HFFc6 (cell line): ENCODE results near the gene PRKCSH. TPM values are rescaled to one million over a fixed set of nuclear protein-coding genes. Genes with fewer than 3 reads are reported as not detected.
A peak's percentile ranks its signal among the peaks of the same experiment; 100 is the strongest.

Experiments
- DNase-seq: peaks from one replicate; pipeline ENCODE4 v3.0.0-alpha.2; 2018
- H3K27ac Mint-ChIP-seq: 2 replicates; pipeline ENCODE4 v1.8.0; 2020; ENCODE audit warnings: mild to moderate bottlenecking, mixed read lengths
- H3K27me3 Mint-ChIP-seq: 2 replicates; pipeline ENCODE4 v1.8.0; 2021; ENCODE audit warnings: mild to moderate bottlenecking, moderate library complexity, mixed read lengths; ENCODE audit not compliant: insufficient read depth
- H3K36me3 Mint-ChIP-seq: 2 replicates; pipeline ENCODE4 v1.8.0; 2021; ENCODE audit warnings: low read depth, mixed read lengths
- H3K4me1 Mint-ChIP-seq: 2 replicates; pipeline ENCODE4 v1.8.0; 2020; ENCODE audit warnings: low read depth, mixed read lengths
- H3K4me3 Mint-ChIP-seq: 2 replicates; pipeline ENCODE4 v1.8.0; 2020; ENCODE audit warnings: mild to moderate bottlenecking, moderate library complexity, mixed read lengths
- H3K9me3 Mint-ChIP-seq: 2 replicates; pipeline ENCODE4 v1.8.0; 2020; ENCODE audit warnings: mild to moderate bottlenecking, mixed read lengths
- total RNA-seq, 6 experiments: library from RNA; stranded (reverse); fragmentation: NEBNext Ultra II Directional; extraction: Animal tissue kit (Norgen Biotek cat#: 25700); gene quantifications; 2 replicates in 1 of 6; 3 replicates in 5 of 6; pipeline ENCODE4 v1.2.3, GENCODE V29; 2021
- TF ChIP-seq, protein P1 (sequence below): fragments of 200-600 bp; sonication (generic); IDR thresholded peaks from 2 replicates; pipeline ENCODE4 v1.5.0; 2021; ENCODE audit warnings: antibody characterized with exemption, mild to moderate bottlenecking

Gene PRKCSH
- total RNA-seq, 6 experiments from 2014 or later, result 367 to 460 (median 388) TPM

DNA sequence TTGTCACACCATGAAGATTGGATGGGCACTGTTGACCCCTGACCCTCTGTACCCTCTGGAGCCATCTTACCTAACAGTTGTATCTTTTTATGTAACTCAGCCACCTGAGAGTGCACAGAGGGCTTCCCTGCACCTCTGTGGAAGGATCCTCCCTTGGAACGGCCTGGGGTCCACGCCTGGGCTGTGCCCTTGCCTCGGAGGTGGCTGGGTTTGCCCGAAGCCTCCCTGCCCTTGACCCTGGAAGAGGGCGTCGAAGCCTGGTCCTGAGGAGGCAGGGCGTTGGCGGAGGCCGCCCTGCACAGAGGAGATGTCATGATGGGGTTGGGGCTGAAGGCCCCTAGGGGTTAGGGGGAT, 755 bp upstream of the PRKCSH start:
- no peak for DNase-seq
- peak overlapping the region; percentile 92 for H3K27ac Mint-ChIP-seq
- H3K9me3 Mint-ChIP-seq, result no peaks in the 10 kb centered on the region
- TF ChIP-seq, protein P1, sequence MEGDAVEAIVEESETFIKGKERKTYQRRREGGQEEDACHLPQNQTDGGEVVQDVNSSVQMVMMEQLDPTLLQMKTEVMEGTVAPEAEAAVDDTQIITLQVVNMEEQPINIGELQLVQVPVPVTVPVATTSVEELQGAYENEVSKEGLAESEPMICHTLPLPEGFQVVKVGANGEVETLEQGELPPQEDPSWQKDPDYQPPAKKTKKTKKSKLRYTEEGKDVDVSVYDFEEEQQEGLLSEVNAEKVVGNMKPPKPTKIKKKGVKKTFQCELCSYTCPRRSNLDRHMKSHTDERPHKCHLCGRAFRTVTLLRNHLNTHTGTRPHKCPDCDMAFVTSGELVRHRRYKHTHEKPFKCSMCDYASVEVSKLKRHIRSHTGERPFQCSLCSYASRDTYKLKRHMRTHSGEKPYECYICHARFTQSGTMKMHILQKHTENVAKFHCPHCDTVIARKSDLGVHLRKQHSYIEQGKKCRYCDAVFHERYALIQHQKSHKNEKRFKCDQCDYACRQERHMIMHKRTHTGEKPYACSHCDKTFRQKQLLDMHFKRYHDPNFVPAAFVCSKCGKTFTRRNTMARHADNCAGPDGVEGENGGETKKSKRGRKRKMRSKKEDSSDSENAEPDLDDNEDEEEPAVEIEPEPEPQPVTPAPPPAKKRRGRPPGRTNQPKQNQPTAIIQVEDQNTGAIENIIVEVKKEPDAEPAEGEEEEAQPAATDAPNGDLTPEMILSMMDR, result no peak
- peak overlapping the region; percentile 99 for H3K4me3 Mint-ChIP-seq
- 0 out of 2 replicates have a peak, but pooled peaks cover 3% of the 10 kb centered on the region for H3K27me3 Mint-ChIP-seq
- peaks cover 4% of the 10 kb centered on the region for H3K36me3 Mint-ChIP-seq
- H3K4me1 Mint-ChIP-seq, result peaks cover 14% of the 10 kb centered on the region

DNA sequence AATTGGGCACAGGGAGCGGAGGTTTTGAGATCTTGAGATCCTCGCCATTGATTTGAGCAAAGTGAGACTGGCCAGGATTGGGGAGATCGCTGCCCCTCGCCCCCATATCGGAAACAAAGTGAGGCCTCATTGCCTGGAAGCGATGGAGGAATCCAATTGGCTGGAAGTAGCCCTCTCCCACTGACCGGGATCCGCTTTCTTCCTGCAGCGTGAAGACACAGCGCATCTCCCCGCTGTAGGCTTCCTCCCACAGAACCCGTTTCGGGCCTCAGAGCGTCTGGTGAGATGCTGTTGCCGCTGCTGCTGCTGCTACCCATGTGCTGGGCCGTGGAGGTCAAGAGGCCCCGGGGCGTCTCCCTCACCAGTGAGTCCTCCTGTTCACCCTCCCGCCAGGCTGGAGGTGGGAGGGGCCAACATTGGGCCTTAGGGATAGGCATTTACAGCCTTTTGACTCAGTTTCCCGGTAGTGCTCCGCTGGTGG, 438 bp downstream of the PRKCSH start:
- Mint-ChIP-seq H3K27me3 (0 out of 2 replicates have a peak, but pooled peaks cover 3% of the 10 kb centered on the region), H3K4me3 (peak overlapping the region; percentile 99), H3K4me1 (peaks cover 14% of the 10 kb centered on the region), H3K9me3 (no peaks in the 10 kb centered on the region), H3K36me3 (peaks cover 4% of the 10 kb centered on the region), H3K27ac (peak overlapping the region; percentile 92)
- peak; percentile 11 for DNase-seq
- TF ChIP-seq, protein P1, result no peak

DNA sequence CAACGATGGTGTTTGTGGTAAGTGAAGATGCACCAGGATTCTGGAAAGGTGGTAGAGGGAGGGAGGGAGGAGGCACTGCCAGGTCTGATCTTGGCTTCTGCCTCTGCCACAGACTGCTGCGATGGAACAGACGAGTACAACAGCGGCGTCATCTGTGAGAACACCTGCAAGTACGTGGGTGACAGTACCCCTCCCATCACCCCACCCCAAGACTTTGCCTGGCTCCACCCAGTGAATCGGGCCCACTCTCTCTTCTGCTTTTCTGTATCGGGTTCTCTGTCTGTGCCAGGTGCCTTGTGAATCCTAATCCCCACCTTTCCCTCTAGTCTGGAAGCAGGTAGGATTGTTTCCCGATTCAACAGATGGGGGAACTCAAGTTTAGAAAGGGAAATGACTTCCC, 2.5 kb downstream of the PRKCSH start:
- Mint-ChIP-seq H3K4me1 (peaks cover 14% of the 10 kb centered on the region), H3K9me3 (no peaks in the 10 kb centered on the region), H3K27ac (peak overlapping the region; percentile 21; the same call in 1 of the 2 replicates), H3K36me3 (peaks cover 10% of the 10 kb centered on the region), H3K4me3 (no peak overlapping the region; the same call in 1 of the 2 replicates), H3K27me3 (0 out of 2 replicates have a peak, but pooled peaks cover 3% of the 10 kb centered on the region)
- TF ChIP-seq, protein P1, result no peak
- no peak for DNase-seq

DNA sequence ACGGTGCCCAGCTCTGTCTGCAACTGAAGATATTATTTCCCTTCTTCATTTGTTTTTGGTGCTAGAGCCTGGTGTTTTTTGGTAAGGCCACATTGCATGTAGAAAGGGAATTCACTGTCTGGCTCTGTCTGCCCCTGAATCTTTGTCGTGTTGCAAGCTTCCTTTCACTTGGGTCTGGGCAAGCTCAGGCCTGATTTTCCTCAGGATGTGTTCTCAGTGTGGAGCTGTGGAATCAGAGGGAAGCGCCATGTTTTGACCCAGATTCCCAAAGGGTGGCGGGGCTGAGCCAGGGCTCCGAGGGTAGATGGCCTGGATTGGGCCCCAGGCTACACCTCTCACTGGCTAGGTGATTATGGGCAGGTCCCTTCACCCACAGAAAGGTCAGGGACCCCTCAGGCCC, 8.6 kb downstream of the PRKCSH start:
- no peak overlapping the region for H3K27ac Mint-ChIP-seq
- H3K4me3 Mint-ChIP-seq, result no peak overlapping the region
- H3K4me1 Mint-ChIP-seq, result no peaks in the 10 kb centered on the region
- TF ChIP-seq, protein P1, result no peak
- H3K36me3 Mint-ChIP-seq, result peaks cover 6% of the 10 kb centered on the region; the same call in 1 of the 2 replicates
- H3K9me3 Mint-ChIP-seq, result no peaks in the 10 kb centered on the region
- H3K27me3 Mint-ChIP-seq, result peaks cover 1% of the 10 kb centered on the region; the same call in 1 of the 2 replicates
- DNase-seq, result no peak

DNA sequence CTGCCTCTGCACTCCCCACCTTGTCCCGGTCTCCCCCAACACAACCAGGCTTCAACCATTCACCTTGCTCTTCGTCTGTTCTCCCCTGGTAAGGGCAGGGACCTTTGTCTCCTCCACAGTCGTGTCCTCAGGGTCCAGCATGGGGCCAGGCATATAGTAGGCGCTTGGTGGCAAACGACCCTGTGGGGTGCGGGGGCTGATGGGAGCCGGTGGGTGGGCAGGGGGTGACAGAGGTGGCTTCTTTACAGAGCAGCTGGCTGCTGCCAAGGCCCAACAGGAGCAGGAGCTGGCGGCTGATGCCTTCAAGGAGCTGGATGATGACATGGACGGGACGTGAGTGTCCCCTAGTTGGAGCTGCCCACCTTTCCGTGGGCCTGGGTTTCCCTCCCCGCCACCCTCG, 9.7 kb downstream of the PRKCSH start:
- Mint-ChIP-seq H3K27ac (no peak overlapping the region), H3K27me3 (peaks cover 1% of the 10 kb centered on the region; the same call in 1 of the 2 replicates), H3K9me3 (no peaks in the 10 kb centered on the region), H3K36me3 (peaks cover 6% of the 10 kb centered on the region; the same call in 1 of the 2 replicates), H3K4me3 (no peak overlapping the region), H3K4me1 (no peaks in the 10 kb centered on the region)
- DNase-seq, result no peak
- TF ChIP-seq, protein P1, result no peak
